Activated CD8-positive, alpha-beta memory T cell treated with anti-CD3 and anti-CD28 coated beads, Interleukin-2, amount 10 ng/mL, durations not matched to agents 7 days and 5 days (primary cell): Measurements from ENCODE around the gene EPAS1. TPM values are rescaled to one million over a fixed set of nuclear protein-coding genes. Genes with fewer than 3 reads are reported as not detected.

Experiments
- total RNA-seq, 2 experiments: library from RNA; stranded (reverse); gene quantifications; one replicate each; pipeline ENCODE4 v1.2.3, GENCODE V29; 2021

The EPAS1 gene
- total RNA-seq, 2 experiments from 2014 or later, result 15.6 to 42.5 TPM

Other genes starting within 250 kb of the EPAS1 start
- gene TMEM247, start 182.2 kb downstream of the EPAS1 start, total RNA-seq, result not detected
- gene RHOQ, start 245.1 kb downstream of the EPAS1 start, total RNA-seq, result 10 to 100 TPM; 11.4 to 14.5 TPM
- gene ATP6V1E2, start 245.2 kb downstream of the EPAS1 start, total RNA-seq, result 1 to 10 TPM; 6.0 to 8.2 TPM